Endodermal cell (in vitro differentiated cells): ENCODE data around the gene RUNDC3A. TPM values are rescaled to one million over a fixed set of nuclear protein-coding genes. Genes with fewer than 3 reads are reported as not detected.

Source experiments
- DNase-seq: peaks from one replicate; pipeline ENCODE4 v3.0.0-alpha.2; 2017
- H3K27ac ChIP-seq: 2 replicates; pipeline ENCODE4 v1.5.1; 2013; ENCODE audit warnings: mild to moderate bottlenecking, low read depth, low read length, moderate library complexity
- H3K27me3 ChIP-seq: 2 replicates; pipeline ENCODE4 v1.6.1; 2013; ENCODE audit warnings: mild to moderate bottlenecking, low read length, moderate library complexity; ENCODE audit not compliant: insufficient read depth, control insufficient read depth, poor library complexity, severe bottlenecking
- H3K36me3 ChIP-seq: 2 replicates; pipeline ENCODE4 v1.7.0; 2013; ENCODE audit warnings: mild to moderate bottlenecking, low read length, moderate library complexity; ENCODE audit not compliant: control insufficient read depth, insufficient read depth
- H3K4me1 ChIP-seq: one replicate; pipeline ENCODE4 v1.7.0; 2013; ENCODE audit warnings: low read length; ENCODE audit not compliant: control insufficient read depth, insufficient read depth
- H3K4me3 ChIP-seq: 2 replicates; pipeline ENCODE4 v1.5.1; 2013; ENCODE audit warnings: mild to moderate bottlenecking, low read length, moderate library complexity
- H3K9ac ChIP-seq: 2 replicates; pipeline ENCODE4 v1.6.1; 2013; ENCODE audit warnings: mild to moderate bottlenecking, low read length, moderate library complexity; ENCODE audit not compliant: poor library complexity, severe bottlenecking; ENCODE audit errors: extremely low read depth
- H3K9me3 ChIP-seq: 2 replicates; pipeline ENCODE4 v1.6.1; 2013; ENCODE audit warnings: mild to moderate bottlenecking, low read length, moderate library complexity; ENCODE audit not compliant: control insufficient read depth
- H3K27ac Mint-ChIP-seq: 2 replicates; pipeline ENCODE4 v1.8.0; 2020; ENCODE audit warnings: mixed read lengths
- H3K27me3 Mint-ChIP-seq: 2 replicates; pipeline ENCODE4 v1.8.0; 2021; ENCODE audit warnings: mild to moderate bottlenecking, mixed read lengths; ENCODE audit not compliant: insufficient read depth
- H3K36me3 Mint-ChIP-seq: 2 replicates; pipeline ENCODE4 v1.8.0; 2020; ENCODE audit warnings: low read depth, mixed read lengths
- H3K4me1 Mint-ChIP-seq: 2 replicates; pipeline ENCODE4 v1.8.0; 2020; ENCODE audit warnings: mixed read lengths
- H3K4me3 Mint-ChIP-seq: 2 replicates; pipeline ENCODE4 v1.8.0; 2020; ENCODE audit warnings: mild to moderate bottlenecking, moderate library complexity, mixed read lengths
- H3K9me3 Mint-ChIP-seq: 2 replicates; pipeline ENCODE4 v1.8.0; 2020; ENCODE audit warnings: mild to moderate bottlenecking, mixed read lengths
- WGBS, 2 experiments: methylation state at CpG; one replicate each; pipeline versions ENCODE4 v1.1.5 to v1.1.7; 2013; ENCODE audit warnings: missing lambda C conversion rate in 2 of 2, mixed read lengths in 1 of 2; ENCODE audit not compliant: insufficient coverage in 1 of 2, insufficient read length in 1 of 2; 5-methylcytosine and 5-hydroxymethylcytosine counted together
- total RNA-seq, 2 donors: library from RNA; stranded (reverse); fragmentation: NEBNext Ultra II Directional in 1 of 2; extraction: Animal tissue kit (Norgen Biotek cat#: 25700) in 1 of 2; gene quantifications; 2 replicates in 1 of 2; 3 replicates in 1 of 2; pipeline ENCODE4 v1.2.1, GENCODE V29; 2021
- TF ChIP-seq, protein P1 (sequence below): fragments of 200-600 bp; sonication (generic); conservative IDR thresholded peaks from 2 replicates; pipeline ENCODE4 v1.5.0; 2021; ENCODE audit warnings: antibody characterized with exemption, mild to moderate bottlenecking

RUNDC3A gene
- total RNA-seq, 2 donors from 2014 or later = 1.0 to 2.1 TPM

DNA sequence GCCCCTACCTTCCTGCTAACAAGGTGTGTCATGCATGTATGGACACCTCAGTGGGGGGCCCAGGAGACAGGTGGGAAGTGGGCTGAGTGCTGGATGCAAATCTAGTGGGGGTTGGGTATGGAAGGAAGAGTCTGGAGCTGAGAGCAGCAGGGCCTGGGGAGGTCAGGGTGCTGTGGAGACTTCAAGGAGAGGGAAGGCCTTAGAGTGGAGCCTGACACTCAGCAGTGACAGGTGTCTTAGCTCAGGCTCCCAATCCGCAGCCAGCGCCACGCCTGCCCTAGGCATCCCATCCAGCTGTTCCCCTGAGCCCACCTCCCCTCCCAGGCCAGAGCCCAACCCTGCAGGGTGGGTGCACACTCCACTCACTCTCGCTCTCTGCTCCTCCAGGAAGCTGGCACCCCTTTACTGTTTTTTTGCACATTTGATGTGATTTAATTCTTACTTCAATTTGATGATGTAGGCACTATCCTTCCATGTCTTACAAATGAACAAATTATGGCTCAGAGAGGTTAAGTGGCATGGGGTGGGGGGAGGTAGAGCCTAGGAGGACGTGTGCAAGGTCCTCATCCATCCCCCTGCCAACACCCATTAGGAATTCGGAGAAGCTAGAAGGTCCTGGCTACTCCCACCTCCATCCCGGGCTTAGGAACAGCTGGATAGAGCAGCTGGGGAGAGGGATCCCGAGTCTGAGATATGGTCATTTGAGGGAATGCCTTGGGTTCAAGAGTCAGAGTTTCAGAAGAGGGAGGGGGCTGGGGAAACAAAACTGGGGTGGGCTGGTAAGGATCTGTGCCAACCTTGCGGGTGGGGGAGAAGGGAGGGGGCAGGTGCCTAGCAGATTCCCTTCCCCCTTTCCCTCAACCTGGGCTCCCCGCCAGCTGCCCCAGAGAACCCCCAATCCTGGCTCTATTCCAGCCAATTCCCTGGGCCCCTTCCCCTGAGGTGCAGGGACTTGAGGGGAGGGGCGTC lies 53.2 kb downstream of the RUNDC3A start:
- no peak overlapping the region for H3K27ac Mint-ChIP-seq
- H3K4me3 Mint-ChIP-seq = peak overlapping the region; percentile 73
- H3K9me3 Mint-ChIP-seq = no peaks in the 10 kb centered on the region
- H3K4me1 Mint-ChIP-seq = peaks cover 16% of the 10 kb centered on the region
- Histone ChIP-seq H3K9ac (no peak overlapping the region), H3K27ac (no peak overlapping the region), H3K9me3 (no peaks in the 10 kb centered on the region), H3K4me1 (peaks cover 20% of the 10 kb centered on the region), H3K27me3 (peaks cover 5% of the 10 kb centered on the region), H3K36me3 (peaks cover 23% of the 10 kb centered on the region), H3K4me3 (peak overlapping the region; percentile 87)
- TF ChIP-seq, protein P1, sequence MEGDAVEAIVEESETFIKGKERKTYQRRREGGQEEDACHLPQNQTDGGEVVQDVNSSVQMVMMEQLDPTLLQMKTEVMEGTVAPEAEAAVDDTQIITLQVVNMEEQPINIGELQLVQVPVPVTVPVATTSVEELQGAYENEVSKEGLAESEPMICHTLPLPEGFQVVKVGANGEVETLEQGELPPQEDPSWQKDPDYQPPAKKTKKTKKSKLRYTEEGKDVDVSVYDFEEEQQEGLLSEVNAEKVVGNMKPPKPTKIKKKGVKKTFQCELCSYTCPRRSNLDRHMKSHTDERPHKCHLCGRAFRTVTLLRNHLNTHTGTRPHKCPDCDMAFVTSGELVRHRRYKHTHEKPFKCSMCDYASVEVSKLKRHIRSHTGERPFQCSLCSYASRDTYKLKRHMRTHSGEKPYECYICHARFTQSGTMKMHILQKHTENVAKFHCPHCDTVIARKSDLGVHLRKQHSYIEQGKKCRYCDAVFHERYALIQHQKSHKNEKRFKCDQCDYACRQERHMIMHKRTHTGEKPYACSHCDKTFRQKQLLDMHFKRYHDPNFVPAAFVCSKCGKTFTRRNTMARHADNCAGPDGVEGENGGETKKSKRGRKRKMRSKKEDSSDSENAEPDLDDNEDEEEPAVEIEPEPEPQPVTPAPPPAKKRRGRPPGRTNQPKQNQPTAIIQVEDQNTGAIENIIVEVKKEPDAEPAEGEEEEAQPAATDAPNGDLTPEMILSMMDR = no peak
- 74 to 79% methylated on average over 3 to 11 of the region's 11 CpGs for WGBS, 2 experiments
- peaks cover 12% of the 10 kb centered on the region for H3K36me3 Mint-ChIP-seq
- DNase-seq = peak; percentile 82
- peaks cover 27% of the 10 kb centered on the region for H3K27me3 Mint-ChIP-seq

DNA sequence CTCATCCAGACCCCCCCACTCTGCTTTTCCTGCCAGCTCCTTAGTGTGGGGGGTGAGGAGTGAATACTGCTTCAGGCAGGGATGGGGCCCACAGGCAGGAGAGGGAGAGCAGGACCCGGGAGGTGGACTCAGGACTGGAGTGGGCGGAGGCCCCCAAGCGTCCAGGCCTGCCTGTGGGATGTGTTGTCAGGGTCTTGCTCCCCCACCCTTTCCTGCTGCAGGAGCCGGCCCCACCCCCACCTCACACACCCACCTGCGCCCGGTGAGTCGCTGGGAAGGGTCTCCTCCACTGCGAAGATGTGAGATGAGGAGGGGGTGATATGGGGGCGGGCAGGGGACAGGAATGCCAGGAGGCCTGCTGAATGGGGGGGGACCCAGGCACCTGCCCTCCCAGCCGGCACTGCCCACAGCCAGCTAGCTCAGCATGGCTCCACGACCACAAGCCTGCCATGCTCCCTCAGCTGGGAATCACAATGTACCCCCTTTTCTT lies 54.1 kb downstream of the RUNDC3A start:
- whole genome bisulfite sequencing, 2 experiments = 16 to 20% methylated on average over 1 to 6 of the region's 11 CpGs
- Mint-ChIP-seq H3K4me1 (peaks cover 16% of the 10 kb centered on the region), H3K36me3 (peaks cover 12% of the 10 kb centered on the region), H3K27ac (no peak overlapping the region), H3K4me3 (peak overlapping the region; percentile 73), H3K27me3 (peaks cover 35% of the 10 kb centered on the region), H3K9me3 (no peaks in the 10 kb centered on the region)
- Histone ChIP-seq H3K4me1 (peaks cover 20% of the 10 kb centered on the region), H3K27ac (no peak overlapping the region), H3K4me3 (peak overlapping the region; percentile 87), H3K9me3 (no peaks in the 10 kb centered on the region), H3K36me3 (peaks cover 23% of the 10 kb centered on the region), H3K27me3 (peaks cover 5% of the 10 kb centered on the region), H3K9ac (peak overlapping the region; percentile 87)
- peak; percentile 70 for DNase-seq
- TF ChIP-seq, protein P1 = no peak

DNA sequence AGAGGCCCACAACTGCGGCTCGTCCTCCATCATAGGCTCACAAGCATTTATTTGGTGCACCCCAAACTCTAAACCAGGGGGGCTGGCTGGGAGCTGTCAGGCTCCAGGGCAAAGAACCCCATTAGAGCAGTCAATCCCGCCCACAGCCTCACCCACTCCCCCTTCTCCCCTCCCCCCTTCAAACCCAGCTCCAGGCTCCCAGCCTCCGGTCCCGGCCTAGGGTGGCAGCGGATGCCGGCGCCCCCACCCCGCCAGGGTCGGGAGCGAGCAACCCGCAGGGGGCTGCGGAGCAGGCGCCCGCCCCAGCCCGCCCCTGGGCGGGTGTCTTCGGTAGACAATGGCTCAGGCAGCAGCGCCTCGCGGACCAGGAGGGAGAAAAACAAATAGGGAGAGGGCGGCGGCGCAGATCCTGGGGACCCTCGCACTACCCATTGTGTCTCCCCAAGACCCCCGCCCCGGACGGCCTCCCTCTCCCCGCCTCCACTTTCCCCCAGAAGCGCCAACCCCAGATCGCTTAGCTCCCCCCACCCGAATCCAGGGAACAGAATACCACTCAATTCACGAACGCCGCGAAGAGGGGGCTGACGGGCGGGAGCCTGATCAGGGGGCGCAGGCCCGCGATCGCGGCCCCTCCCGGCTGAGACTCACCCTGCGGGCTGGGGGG lies 54.7 kb downstream of the RUNDC3A start:
- Histone ChIP-seq H3K27ac (peak overlapping the region; percentile 57), H3K9ac (peak overlapping the region; percentile 87), H3K9me3 (no peaks in the 10 kb centered on the region), H3K36me3 (peaks cover 18% of the 10 kb centered on the region), H3K4me1 (peaks cover 20% of the 10 kb centered on the region), H3K27me3 (peaks cover 5% of the 10 kb centered on the region), H3K4me3 (peak overlapping the region; percentile 87)
- peak overlapping the region; percentile 79 for H3K27ac Mint-ChIP-seq
- peaks cover 12% of the 10 kb centered on the region for H3K36me3 Mint-ChIP-seq
- H3K9me3 Mint-ChIP-seq = no peaks in the 10 kb centered on the region
- TF ChIP-seq, protein P1 = no peak
- 0% methylated on average over 4 to 45 of the region's 45 CpGs for WGBS, 2 experiments
- peaks cover 36% of the 10 kb centered on the region for H3K27me3 Mint-ChIP-seq
- H3K4me1 Mint-ChIP-seq = peaks cover 16% of the 10 kb centered on the region
- H3K4me3 Mint-ChIP-seq = peak overlapping the region; percentile 73
- peak; percentile 82 for DNase-seq
